Astrocyte (in vitro differentiated cells and primary cell): ENCODE data around the gene ERMP1. TPM values are rescaled to one million over a fixed set of nuclear protein-coding genes. Genes with fewer than 3 reads are reported as not detected.

ENCODE experiments used
- DNase-seq: peaks from one replicate; pipeline ENCODE4 v3.0.0-alpha.2; 2010; ENCODE audit warnings: low read depth
- FAIRE-seq: peaks from 2 replicates; lab custom pipeline; 2011; peaks lifted over from hg19 to GRCh38; lab: Jason Lieb, UNC
- H2AFZ ChIP-seq: 2 replicates; pipeline ENCODE4 v1.6.0; 2012; ENCODE audit warnings: low read depth, low read length, inconsistent platforms
- H3K27ac ChIP-seq: 2 replicates; pipeline ENCODE4 v1.5.1; 2011; ENCODE audit warnings: low read depth, low read length, inconsistent platforms
- H3K27me3 ChIP-seq: 2 replicates; pipeline ENCODE4 v1.6.0; 2011; ENCODE audit warnings: low read length, inconsistent platforms; ENCODE audit not compliant: insufficient read depth
- H3K36me3 ChIP-seq: 2 replicates; pipeline ENCODE4 v1.5.1; 2011; ENCODE audit warnings: low read length, inconsistent platforms; ENCODE audit not compliant: insufficient read depth
- H3K4me1 ChIP-seq: 2 replicates; pipeline ENCODE4 v1.5.1; 2011; ENCODE audit warnings: low read length, inconsistent platforms; ENCODE audit not compliant: insufficient read depth
- H3K4me2 ChIP-seq: 2 replicates; pipeline ENCODE4 v1.6.0; 2012; ENCODE audit warnings: low read length, inconsistent platforms
- H3K4me3 ChIP-seq: 2 replicates; pipeline ENCODE4 v1.5.1; 2011; ENCODE audit warnings: low read depth, mild to moderate bottlenecking, low read length, inconsistent platforms; ENCODE audit not compliant: insufficient read depth
- H3K79me2 ChIP-seq: 2 replicates; pipeline ENCODE4 v1.6.0; 2012; ENCODE audit warnings: mild to moderate bottlenecking, low read length, inconsistent platforms; ENCODE audit not compliant: insufficient read depth
- H3K9ac ChIP-seq: 2 replicates; pipeline ENCODE4 v1.6.0; 2012; ENCODE audit warnings: mild to moderate bottlenecking, low read length, inconsistent platforms
- H3K9me3 ChIP-seq: 2 replicates; pipeline ENCODE4 v1.5.1; 2012; ENCODE audit warnings: low read depth, mild to moderate bottlenecking, low read length, inconsistent platforms; ENCODE audit not compliant: insufficient read depth
- H4K20me1 ChIP-seq: 2 replicates; pipeline ENCODE4 v1.6.0; 2012; ENCODE audit warnings: low read length, inconsistent platforms; ENCODE audit not compliant: insufficient read depth
- H3K27ac Mint-ChIP-seq: one replicate; pipeline ENCODE4 v1.8.0; 2021; ENCODE audit warnings: mild to moderate bottlenecking, mixed read lengths; ENCODE audit not compliant: unreplicated experiment
- H3K27me3 Mint-ChIP-seq: one replicate; pipeline ENCODE4 v1.8.0; 2021; ENCODE audit warnings: low read depth, mixed read lengths; ENCODE audit not compliant: unreplicated experiment
- H3K36me3 Mint-ChIP-seq: one replicate; pipeline ENCODE4 v1.8.0; 2021; ENCODE audit warnings: low read depth, mixed read lengths; ENCODE audit not compliant: unreplicated experiment
- H3K4me1 Mint-ChIP-seq: one replicate; pipeline ENCODE4 v1.8.0; 2021; ENCODE audit warnings: low read depth, mixed read lengths; ENCODE audit not compliant: unreplicated experiment
- H3K4me3 Mint-ChIP-seq: one replicate; pipeline ENCODE4 v1.8.0; 2021; ENCODE audit warnings: mild to moderate bottlenecking, moderate library complexity, mixed read lengths; ENCODE audit not compliant: unreplicated experiment
- H3K9me3 Mint-ChIP-seq: one replicate; pipeline ENCODE4 v1.8.0; 2021; ENCODE audit warnings: mild to moderate bottlenecking, mixed read lengths; ENCODE audit not compliant: unreplicated experiment
- CTCF ChIP-seq: IDR thresholded peaks from 2 replicates; pipeline ENCODE4 v1.5.1; 2011; ENCODE audit warnings: low read depth, mild to moderate bottlenecking, inconsistent platforms, low read length, moderate library complexity; ENCODE audit not compliant: insufficient read depth
- EZH2 ChIP-seq: IDR thresholded peaks from 2 replicates; pipeline ENCODE4 v1.6.1; 2012; ENCODE audit warnings: mild to moderate bottlenecking, low read length, inconsistent platforms; ENCODE audit not compliant: insufficient read depth
- total RNA-seq: library from RNA; stranded (reverse); gene quantifications from 2 replicates; pipeline ENCODE4 v1.2.1, GENCODE V29; 2021

Gene ERMP1
- total RNA-seq, 1 donor from 2014 or later, result 8.8 TPM

DNA sequence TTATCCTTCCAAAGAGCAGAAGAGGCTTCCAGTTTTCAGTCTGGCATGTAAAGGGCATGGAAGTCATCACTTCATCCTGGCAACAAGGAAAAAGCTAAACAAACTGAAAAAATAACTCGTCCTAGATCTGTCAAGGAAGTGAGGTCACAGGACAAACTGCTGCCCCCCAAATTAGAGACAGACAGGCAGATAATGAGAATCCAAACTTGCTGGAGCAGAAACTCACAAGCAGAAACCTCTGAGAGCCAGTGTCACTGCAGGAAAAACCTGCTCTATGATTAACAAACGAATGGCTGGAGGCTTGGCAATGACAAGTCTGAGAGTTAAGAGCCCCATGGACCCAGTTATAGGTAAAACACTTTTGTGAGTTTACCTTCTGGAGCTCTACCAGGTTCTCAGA lies 38.9 kb upstream of the ERMP1 start:
- H3K36me3 Mint-ChIP-seq, result peaks cover 2% of the 10 kb centered on the region
- no peak for FAIRE-seq
- H2AFZ ChIP-seq, result no peak overlapping the region

DNA sequence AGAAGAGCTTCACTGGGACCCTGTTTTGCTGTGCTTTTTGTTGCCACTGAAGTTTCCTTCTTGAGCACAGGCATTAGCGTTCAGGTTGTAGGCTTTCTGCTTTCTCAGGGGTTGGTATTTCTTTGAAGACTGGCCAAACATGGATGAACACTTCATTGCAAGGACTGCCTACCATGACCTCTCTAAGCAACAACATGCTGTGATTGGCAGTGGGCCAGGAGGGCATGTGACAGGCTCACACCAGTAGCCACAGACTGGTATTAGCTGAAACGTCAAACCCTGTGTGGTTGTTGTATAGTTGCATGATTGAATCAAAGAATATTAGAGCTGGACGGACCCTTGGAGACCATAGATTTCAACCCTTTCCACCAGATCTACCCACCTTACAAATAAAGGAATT lies 37.8 kb upstream of the ERMP1 start:
- Histone ChIP-seq H3K9me3 (no peaks in the 10 kb centered on the region), H3K27ac (no peak overlapping the region), H3K27me3 (no peaks in the 10 kb centered on the region), H3K9ac (no peak overlapping the region), H2AFZ (no peak overlapping the region), H3K4me3 (no peak overlapping the region), H3K36me3 (no peaks in the 10 kb centered on the region), H3K79me2 (no peaks in the 10 kb centered on the region), H4K20me1 (no peaks in the 10 kb centered on the region), H3K4me1 (no peaks in the 10 kb centered on the region), H3K4me2 (no peak overlapping the region)
- no peak for FAIRE-seq
- DNase-seq, result no peak
- H3K9me3 Mint-ChIP-seq, result no peaks in the 10 kb centered on the region
- peaks cover 3% of the 10 kb centered on the region for H3K27me3 Mint-ChIP-seq
- TF ChIP-seq EZH2 (no peak), CTCF (no peak)
- H3K27ac Mint-ChIP-seq, result no peak overlapping the region
- no peaks in the 10 kb centered on the region for H3K4me1 Mint-ChIP-seq
- no peak overlapping the region for H3K4me3 Mint-ChIP-seq
- peaks cover 2% of the 10 kb centered on the region for H3K36me3 Mint-ChIP-seq

More for the DNA sequence above, 38.9 kb upstream of the ERMP1 start:
- Mint-ChIP-seq H3K4me3 (no peak overlapping the region), H3K9me3 (peaks cover 2% of the 10 kb centered on the region), H3K27ac (no peak overlapping the region), H3K4me1 (no peaks in the 10 kb centered on the region), H3K27me3 (peaks cover 3% of the 10 kb centered on the region)
- Histone ChIP-seq H3K4me3 (no peak overlapping the region), H4K20me1 (no peaks in the 10 kb centered on the region), H3K36me3 (no peaks in the 10 kb centered on the region), H3K27ac (no peak overlapping the region), H3K27me3 (no peaks in the 10 kb centered on the region), H3K4me2 (no peak overlapping the region), H3K9ac (no peak overlapping the region), H3K79me2 (no peaks in the 10 kb centered on the region), H3K9me3 (no peaks in the 10 kb centered on the region), H3K4me1 (no peaks in the 10 kb centered on the region)
- no peak for DNase-seq
- no peak for TF ChIP-seq CTCF
- no peak for TF ChIP-seq EZH2

DNA sequence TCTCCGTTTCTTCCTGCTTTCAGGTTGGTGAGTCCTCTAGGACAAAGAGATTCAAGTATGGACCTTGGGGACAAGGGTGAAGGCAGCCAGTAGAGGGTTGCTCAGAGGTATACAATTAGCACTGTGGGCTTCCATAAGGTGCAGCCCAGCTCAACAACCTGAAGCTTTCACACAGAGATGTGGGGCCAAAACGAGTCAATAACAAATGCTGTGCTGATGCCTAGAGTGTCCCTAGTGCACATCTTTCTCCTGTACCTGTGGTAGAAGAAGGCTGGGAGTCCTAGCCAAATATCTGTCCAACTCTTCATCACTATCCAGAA lies 37.1 kb upstream of the ERMP1 start:
- Histone ChIP-seq H3K4me2 (no peak overlapping the region), H3K4me1 (no peaks in the 10 kb centered on the region), H2AFZ (no peak overlapping the region), H3K9me3 (no peaks in the 10 kb centered on the region), H3K79me2 (no peaks in the 10 kb centered on the region), H3K27ac (no peak overlapping the region), H3K4me3 (no peak overlapping the region), H3K27me3 (no peaks in the 10 kb centered on the region), H3K36me3 (no peaks in the 10 kb centered on the region), H3K9ac (no peak overlapping the region), H4K20me1 (no peaks in the 10 kb centered on the region)
- DNase-seq (no peak), FAIRE-seq (no peak)
- peaks cover 2% of the 10 kb centered on the region for H3K36me3 Mint-ChIP-seq
- H3K27ac Mint-ChIP-seq, result no peak overlapping the region
- H3K4me3 Mint-ChIP-seq, result no peak overlapping the region
- H3K27me3 Mint-ChIP-seq, result peaks cover 3% of the 10 kb centered on the region
- TF ChIP-seq CTCF, result no peak
- no peak for TF ChIP-seq EZH2
- H3K4me1 Mint-ChIP-seq, result no peaks in the 10 kb centered on the region
- H3K9me3 Mint-ChIP-seq, result no peaks in the 10 kb centered on the region
